NCI-H748 (cell line): Measurements from ENCODE around the gene SKIDA1.

Source experiments
- DNase-seq: peaks from one replicate; lab custom pipeline; 2025; ENCODE audit not compliant: unreplicated experiment; lab: John Stamatoyannopoulos, UW

The SKIDA1 gene

DNA sequence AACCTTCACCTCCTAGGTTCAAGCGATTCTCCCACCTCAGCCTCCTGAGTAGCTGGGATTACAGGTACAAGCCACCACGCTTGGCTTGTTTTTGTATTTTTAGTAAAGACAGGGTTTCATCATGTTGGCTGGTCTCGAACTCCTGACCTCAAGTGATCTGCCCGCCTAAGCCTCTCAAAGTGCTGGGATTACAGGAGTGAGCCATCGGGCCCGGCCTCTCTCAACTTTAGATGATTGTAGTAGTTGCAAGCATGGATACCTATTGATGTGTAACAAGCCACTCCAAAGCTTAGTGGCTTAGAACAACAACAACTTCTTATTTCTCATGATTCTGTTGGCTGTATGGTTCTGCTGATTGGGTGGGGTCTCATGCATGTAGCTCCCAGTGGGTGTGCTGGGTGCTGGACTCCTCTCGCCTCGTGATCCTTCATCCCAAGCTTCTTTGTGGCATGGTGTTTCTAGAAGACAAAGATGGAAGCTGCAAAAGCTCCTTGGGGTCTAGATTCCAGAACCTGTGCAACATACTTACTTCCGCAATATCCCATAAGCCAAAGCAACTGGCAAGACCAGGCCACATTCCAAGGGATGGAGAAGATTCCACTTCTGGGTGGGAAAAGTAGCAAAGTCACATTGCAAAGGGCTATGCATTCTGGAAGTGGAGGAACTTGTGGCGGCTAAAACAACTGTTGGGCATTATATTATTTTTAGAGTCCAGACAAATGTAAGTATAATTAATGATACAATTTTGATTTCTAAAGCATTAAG is 37.9 kb downstream of the SKIDA1 start:
- DNase-seq = no peak

DNA sequence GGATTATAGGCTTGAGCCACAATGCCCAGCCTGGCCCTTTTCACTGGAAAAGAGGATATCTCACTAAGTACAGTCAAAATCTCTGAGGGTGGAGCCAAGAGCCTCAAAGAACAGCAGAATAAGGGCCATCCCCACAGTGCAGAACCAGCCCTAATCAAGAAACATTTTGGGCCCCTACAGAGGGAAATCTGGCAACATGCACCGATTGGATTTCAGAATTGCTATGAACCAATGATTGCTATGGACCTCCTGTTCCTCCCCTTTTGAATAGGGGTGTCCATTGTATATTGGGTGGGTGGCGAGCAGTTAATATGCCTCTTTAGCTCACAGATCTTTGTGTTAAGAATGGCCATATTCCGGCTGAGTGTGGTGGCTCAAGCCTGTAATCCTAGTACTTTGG is 42.7 kb downstream of the SKIDA1 start:
- DNase-seq = no peak

DNA sequence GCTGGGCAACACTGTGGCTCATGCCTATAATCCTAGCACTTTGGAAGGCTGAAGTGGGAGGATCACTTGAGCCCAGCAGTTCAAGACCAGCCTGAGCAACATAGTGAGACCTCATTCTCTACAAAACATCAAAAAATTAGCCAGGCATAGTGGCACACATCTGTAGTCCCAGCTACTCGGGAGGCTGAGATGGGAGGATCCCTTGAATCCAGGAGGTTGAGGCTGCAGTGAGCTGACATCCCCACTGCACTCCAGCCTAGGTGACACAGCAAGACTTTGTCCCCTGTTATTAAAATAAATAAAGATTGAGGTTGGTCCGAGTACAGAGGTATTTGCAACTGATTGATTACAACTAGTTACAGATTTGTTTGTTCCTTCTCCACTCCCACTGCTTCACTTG is 44.1 kb downstream of the SKIDA1 start:
- DNase-seq = no peak

DNA sequence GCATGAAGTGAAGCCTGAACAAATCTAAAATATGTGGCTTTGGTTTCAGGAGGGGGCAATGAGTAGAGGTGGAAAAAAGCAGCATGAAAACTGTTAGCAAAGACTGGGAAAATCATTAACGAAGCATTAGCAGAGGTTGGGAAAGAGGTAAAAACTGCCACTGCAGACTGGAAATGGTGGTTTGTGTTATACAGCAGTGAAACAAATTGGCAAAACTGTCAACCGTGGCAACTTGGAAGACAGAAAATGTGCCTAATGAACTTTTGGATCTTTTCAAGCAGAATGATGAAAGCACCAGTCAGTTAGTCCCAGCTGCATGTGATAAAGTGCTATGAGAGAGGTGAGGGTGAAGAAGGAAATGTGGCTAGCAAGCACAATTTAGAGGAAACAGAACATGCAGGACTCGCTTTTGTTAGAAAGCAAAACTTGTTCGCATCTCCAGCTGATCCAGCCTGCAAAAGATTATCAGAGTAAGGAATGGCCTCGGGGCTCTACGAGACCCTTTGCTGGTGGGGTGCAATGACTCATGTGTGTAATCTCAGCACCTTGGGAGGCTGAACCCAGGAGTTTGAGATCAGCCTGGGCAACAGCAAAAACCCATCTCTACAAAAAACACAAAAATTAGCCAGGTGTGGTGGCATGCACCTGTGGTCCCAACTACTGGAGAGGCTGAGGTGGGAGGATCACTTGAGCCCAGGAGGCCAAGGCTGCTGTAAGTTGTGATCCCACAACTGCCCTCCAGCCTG is 45.7 kb downstream of the SKIDA1 start:
- no peak for DNase-seq

DNA sequence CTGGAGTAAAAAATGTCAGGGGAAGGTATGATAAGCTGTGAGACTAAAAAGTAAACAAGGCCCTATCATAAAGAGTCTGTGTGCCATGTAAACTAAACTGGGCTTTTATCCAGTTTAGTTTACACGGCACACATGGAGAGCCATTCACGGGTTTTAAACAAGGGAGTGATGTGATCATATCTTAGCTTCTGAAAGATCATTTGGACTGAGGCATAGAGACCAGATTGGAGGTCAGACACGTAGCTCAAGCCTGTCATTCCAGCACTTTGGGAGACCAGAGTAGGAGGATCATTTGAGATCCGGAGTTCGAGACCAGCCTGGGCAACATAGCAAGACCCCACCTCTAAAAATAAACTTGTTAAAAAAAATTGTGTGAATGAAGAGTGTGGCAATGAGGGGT is 50.1 kb downstream of the SKIDA1 start:
- DNase-seq = peak; percentile 13

DNA sequence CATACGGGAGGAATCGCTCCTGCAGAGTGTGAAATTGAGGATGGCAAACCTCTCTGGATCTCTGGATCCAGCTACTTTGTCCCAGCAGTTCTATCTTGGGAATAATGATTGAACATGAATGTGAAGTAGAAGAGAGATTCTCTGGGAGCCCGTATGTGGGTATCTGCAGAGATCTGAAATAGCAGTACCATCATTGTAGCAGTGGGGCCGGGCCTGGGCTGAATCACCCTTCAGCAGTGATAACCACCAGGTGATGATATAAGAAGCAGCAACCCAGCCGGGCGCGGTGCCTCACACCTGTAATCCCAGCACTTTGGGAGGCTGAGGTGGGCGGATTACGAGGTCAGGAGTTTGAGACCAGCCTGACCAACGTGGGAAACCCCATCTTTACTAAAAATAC is 51.9 kb downstream of the SKIDA1 start:
- DNase-seq = no peak

DNA sequence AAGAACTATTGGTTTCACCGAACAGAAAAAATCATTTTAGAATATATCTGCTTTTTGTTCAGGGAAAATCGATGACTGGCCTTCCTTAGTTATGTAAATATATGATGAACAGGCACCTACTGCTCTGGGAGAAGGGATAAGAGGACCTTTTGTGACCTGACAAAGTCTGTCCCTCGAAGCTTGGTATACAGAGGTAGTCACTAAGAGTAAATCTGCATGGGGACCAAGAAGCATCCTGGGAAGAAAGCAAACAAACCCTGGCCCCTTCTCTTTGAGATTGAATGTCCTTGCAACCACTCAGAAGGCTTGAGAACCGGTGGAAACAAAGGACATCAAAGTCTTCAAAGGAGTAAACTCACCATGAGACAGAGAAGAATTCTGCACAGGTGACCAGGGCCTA is 52.3 kb downstream of the SKIDA1 start:
- no peak for DNase-seq

DNA sequence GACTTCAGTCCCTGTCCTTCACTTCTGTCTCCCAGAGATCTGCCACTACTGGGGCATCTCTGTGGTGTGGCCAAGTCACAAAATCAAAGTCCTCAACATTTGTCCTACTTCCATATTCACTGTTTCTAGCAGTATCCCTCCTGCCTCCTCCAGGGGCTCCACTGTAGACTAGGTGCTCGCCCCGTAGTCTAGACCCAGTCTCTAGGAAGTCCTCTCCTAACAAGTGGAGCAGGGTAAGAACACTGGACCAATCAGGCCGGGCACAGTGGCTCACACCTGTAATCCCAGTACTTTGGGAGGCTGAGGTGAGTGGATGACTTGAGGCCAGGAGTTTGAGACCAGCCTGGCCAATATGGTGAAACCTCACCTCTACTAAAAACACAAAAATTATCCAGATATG is 57.4 kb downstream of the SKIDA1 start:
- DNase-seq = no peak

DNA sequence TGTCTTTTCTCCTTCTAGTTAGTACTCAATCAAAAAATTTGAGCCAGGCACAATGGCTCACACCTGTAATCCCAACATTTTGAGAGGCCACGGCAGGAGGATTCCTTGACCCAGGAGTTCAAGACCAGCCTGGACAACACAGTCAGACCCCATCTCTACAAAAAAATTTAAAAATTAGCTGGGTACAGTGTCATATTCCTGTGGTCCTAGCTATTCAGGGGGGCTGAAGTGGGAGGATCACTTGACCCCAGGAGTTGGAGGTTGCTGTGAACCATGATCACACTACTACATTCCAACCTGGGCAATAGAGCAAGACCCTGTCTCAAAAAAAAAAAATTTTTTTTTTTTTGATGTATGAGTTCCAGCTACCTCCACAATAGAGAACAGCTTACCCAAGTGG is 57.8 kb downstream of the SKIDA1 start:
- DNase-seq = no peak

DNA sequence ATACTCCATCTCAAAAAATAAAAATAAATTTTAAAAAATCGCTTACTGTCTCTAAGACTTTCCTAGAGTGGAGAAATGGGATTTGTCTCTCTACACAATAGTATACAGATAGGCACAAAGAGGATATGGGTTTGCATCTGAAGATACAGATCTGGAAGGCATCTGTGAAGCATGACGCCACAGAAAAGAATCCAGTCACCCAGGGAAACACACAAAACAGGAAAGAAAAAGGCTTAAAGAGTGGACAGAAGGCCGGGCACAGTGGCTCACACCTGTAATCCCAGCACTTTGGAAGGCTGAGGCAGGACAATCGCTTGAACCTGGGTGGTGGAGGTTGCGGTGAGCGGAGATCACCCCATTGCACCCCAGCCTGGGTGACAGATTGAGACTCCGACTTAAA is 61.3 kb downstream of the SKIDA1 start:
- DNase-seq = no peak
